Suprapubic skin (tissue), 4 donors: ENCODE data around the gene SAP25. TPM values are rescaled to one million over a fixed set of nuclear protein-coding genes. Genes with fewer than 3 reads are reported as not detected.

Experiments used
- DNase-seq, 2 donors: peaks; one replicate each; pipeline ENCODE4 v3.0.0-alpha.2; 2019; ENCODE audit warnings: low spot score in 2 of 2
- H3K27ac ChIP-seq: fragments of 200-600 bp; sonication (generic); one replicate; pipeline ENCODE4 v1.5.1; 2019
- H3K27me3 ChIP-seq: fragments of 200-600 bp; sonication (generic); one replicate; pipeline ENCODE4 v1.5.1; 2019
- H3K36me3 ChIP-seq: fragments of 200-600 bp; sonication (generic); one replicate; pipeline ENCODE4 v1.5.1; 2019
- H3K4me1 ChIP-seq: fragments of 200-600 bp; sonication (generic); one replicate; pipeline ENCODE4 v1.5.1; 2019
- H3K4me3 ChIP-seq: fragments of 200-600 bp; sonication (generic); one replicate; pipeline ENCODE4 v1.5.1; 2019; ENCODE audit warnings: mild to moderate bottlenecking
- H3K9me3 ChIP-seq: fragments of 200-600 bp; sonication (generic); one replicate; pipeline ENCODE4 v1.5.1; 2019
- CTCF ChIP-seq, 2 donors: fragments of 200-600 bp in 1 of 2; fragments of 450-650 bp in 1 of 2; sonication (generic) in 1 of 2; IDR thresholded peaks; one replicate each; pipeline ENCODE4 v1.5.1; 2016 to 2019; ENCODE audit warnings: antibody characterized with exemption in 2 of 2, mild to moderate bottlenecking in 1 of 2, moderate library complexity in 1 of 2
- EP300 ChIP-seq: sonication (generic); formaldehyde crosslinking; IDR thresholded peaks from one replicate; pipeline ENCODE4 v1.6.1; 2017; ENCODE audit warnings: antibody characterized with exemption
- POLR2A ChIP-seq, 2 donors: fragments of 450-650 bp; IDR thresholded peaks; one replicate each; pipeline ENCODE4 v1.6.1; 2017; ENCODE audit warnings: antibody characterized with exemption in 2 of 2, mild to moderate bottlenecking in 2 of 2, moderate library complexity in 2 of 2
- POLR2AphosphoS5 ChIP-seq, 3 donors: sonication (generic); formaldehyde crosslinking; IDR thresholded peaks; one replicate each; pipeline ENCODE4 v1.6.1; 2017; ENCODE audit warnings: antibody characterized with exemption in 3 of 3
- WGBS: methylation state at CpG from one replicate; pipeline ENCODE4 v1.1.5; 2018; 5-methylcytosine and 5-hydroxymethylcytosine counted together
- total RNA-seq, 4 donors: library from RNA; depleted of rRNA; stranded (reverse); fragments of >200 nt; gene quantifications; one replicate each; pipeline ENCODE4 v1.1.0, GENCODE V29; 2016

Gene SAP25
- total RNA-seq, 4 donors from 2014 or later = 2.7 to 3.8 TPM; not detected in 2

GRCh38 chr7:100607111-100607510 lies 33.4 kb upstream of the SAP25 start:
- H3K27ac ChIP-seq = no peak overlapping the region
- H3K36me3 ChIP-seq = no peaks in the 10 kb centered on the region
- 91% methylated on average over 8 of the region's 8 CpGs for WGBS
- no peaks in the 10 kb centered on the region for H3K27me3 ChIP-seq
- TF ChIP-seq POLR2A (IDR thresholded peaks at IDR 0.05) (no peak), POLR2AphosphoS5 (IDR thresholded peaks at IDR 0.05) (no peak), EP300 (no peak), CTCF (IDR thresholded peaks at IDR 0.05) (no peak)
- H3K4me1 ChIP-seq = peaks cover 31% of the 10 kb centered on the region
- no peaks in the 10 kb centered on the region for H3K9me3 ChIP-seq
- no peak for DNase-seq
- no peak overlapping the region for H3K4me3 ChIP-seq

- WGBS = 88% methylated on average over 12 of the region's 12 CpGs
Measured at GRCh38 chr7:100606313-100606712, 32.6 kb upstream of the SAP25 start.

GRCh38 chr7:100604976-100605911 lies 31.5 kb upstream of the SAP25 start:
- Histone ChIP-seq H3K4me1 (peaks cover 39% of the 10 kb centered on the region), H3K36me3 (no peaks in the 10 kb centered on the region), H3K27me3 (no peaks in the 10 kb centered on the region), H3K27ac (peak overlapping the region; percentile 81), H3K4me3 (peak overlapping the region; percentile 78), H3K9me3 (no peaks in the 10 kb centered on the region)
- TF ChIP-seq CTCF (IDR thresholded peaks at IDR 0.05) = no peak
- TF ChIP-seq POLR2AphosphoS5 (IDR thresholded peaks at IDR 0.05) = no peak
- no peak for TF ChIP-seq EP300
- TF ChIP-seq POLR2A (IDR thresholded peaks at IDR 0.05) = no peak
- WGBS = 26% methylated on average over 46 of the region's 68 CpGs
- DNase-seq = peak in 1 of 2 donors; percentile 79

More at GRCh38 chr7:100606313-100606712, 32.6 kb upstream of the SAP25 start:
- no peak overlapping the region for H3K27ac ChIP-seq
- H3K4me3 ChIP-seq = no peak overlapping the region
- DNase-seq = no peak
- no peaks in the 10 kb centered on the region for H3K27me3 ChIP-seq
- H3K9me3 ChIP-seq = no peaks in the 10 kb centered on the region
- H3K4me1 ChIP-seq = peaks cover 36% of the 10 kb centered on the region
- no peaks in the 10 kb centered on the region for H3K36me3 ChIP-seq
- TF ChIP-seq POLR2A (IDR thresholded peaks at IDR 0.05) = no peak
- TF ChIP-seq POLR2AphosphoS5 (IDR thresholded peaks at IDR 0.05) = no peak
- TF ChIP-seq EP300 = no peak
- no peak for TF ChIP-seq CTCF (IDR thresholded peaks at IDR 0.05)

- no peaks in the 10 kb centered on the region for H3K9me3 ChIP-seq
- H3K27ac ChIP-seq = peak overlapping the region; percentile 81
- peak in 1 of 2 donors; percentile 88 for DNase-seq
- no peaks in the 10 kb centered on the region for H3K36me3 ChIP-seq
- H3K27me3 ChIP-seq = no peaks in the 10 kb centered on the region
- under 1% methylated on average over 37 of the region's 70 CpGs for WGBS
- H3K4me1 ChIP-seq = peaks cover 39% of the 10 kb centered on the region
- TF ChIP-seq POLR2A (IDR thresholded peaks at IDR 0.05) (no peak), CTCF (IDR thresholded peaks at IDR 0.05) (peak in 1 of 2 donors; percentile 31)
- peak overlapping the region; percentile 78 for H3K4me3 ChIP-seq
Measured at GRCh38 chr7:100604028-100604975, 30.6 kb upstream of the SAP25 start.

GRCh38 chr7:100603726-100604027 lies 30.0 kb upstream of the SAP25 start:
- TF ChIP-seq POLR2AphosphoS5 (IDR thresholded peaks at IDR 0.05) (no peak), POLR2A (IDR thresholded peaks at IDR 0.05) (no peak), EP300 (no peak), CTCF (IDR thresholded peaks at IDR 0.05) (no peak)
- no peak for DNase-seq
- peaks cover 39% of the 10 kb centered on the region for H3K4me1 ChIP-seq
- no peaks in the 10 kb centered on the region for H3K9me3 ChIP-seq
- H3K27ac ChIP-seq = peak overlapping the region; percentile 81
- 17% methylated on average over 10 of the region's 10 CpGs for WGBS
- no peaks in the 10 kb centered on the region for H3K36me3 ChIP-seq
- H3K4me3 ChIP-seq = peak overlapping the region; percentile 78
- H3K27me3 ChIP-seq = no peaks in the 10 kb centered on the region
